GM19468 (cell line): ENCODE data around the gene ADIPOR2.
"Not testable (repeated sequence)": the region's sequence is repeated elsewhere in the genome, so short reads cannot be mapped to it uniquely, and the experiment has no call there.

Source experiments
- ATAC-seq: cut with Tn5 transposase; IDR thresholded peaks from one replicate; pipeline ENCODE4 v1.9.1; 2021; ENCODE audit warnings: mild to moderate bottlenecking, moderate library complexity, moderate number of reproducible peaks; ENCODE audit not compliant: unreplicated experiment; ENCODE audit errors: extremely low read depth

Gene ADIPOR2

DNA sequence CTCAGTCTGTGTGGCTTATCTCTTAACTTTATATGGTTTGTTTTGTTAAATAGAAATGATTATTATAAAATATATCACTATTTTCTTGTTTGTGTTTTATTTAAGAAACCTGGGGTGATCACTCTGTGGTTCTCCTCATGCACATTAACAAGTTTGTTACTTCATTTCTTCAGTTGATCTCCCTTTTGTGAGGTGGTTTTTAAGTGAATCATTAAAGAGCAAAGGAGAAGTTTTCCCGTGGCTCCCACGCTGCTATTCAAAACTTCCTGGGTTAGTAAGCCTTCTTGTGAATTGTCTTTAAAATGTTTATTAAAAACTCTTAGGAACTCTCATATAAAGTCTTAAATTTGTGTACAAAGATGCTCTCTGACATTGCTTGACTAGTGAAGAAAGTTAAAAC lies 11.8 kb downstream of the ADIPOR2 start:
- ATAC-seq = no peak

DNA sequence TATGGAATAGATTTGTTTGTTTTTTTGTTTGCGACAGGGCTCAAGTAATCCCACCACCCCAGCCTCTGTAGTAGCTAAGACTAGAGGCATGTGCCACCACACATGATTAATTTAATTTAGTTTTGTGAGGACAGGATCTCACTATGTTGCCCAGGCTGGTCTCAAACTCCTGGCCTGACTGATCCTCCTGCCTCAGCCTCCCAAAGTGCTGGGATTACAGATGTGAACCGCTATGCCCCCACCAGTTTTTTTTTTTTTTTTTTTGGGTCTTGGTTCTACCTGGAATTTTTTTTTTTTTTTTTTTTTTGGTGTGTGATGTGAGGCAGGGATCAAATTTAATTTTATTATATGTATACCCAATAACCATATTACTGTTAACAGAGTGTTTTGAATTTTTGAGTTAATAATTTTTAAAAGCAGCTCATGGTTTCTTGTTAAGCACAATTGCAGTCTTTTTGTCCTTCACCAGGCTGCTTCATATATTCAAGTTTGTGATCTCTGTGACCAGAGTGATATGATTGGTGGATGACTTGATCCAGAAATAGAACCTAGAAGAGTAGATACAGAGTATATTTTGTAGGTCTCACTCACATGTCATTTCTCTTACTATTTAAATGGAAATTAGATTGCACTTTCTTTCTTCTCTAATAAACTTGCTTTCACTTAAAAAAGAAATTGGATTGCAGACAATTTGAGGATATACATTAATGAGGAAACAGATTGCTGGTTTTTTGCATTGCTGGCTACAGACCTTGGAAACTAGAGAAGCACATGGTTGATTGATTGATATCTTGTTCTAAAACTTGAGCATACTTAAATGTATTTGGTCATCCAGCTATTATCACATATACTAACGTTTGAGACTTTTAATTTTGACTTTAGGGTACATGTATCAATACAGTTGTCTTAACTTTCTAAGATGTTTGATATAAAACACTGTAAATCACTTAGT lies 13.2 kb downstream of the ADIPOR2 start:
- no peak for ATAC-seq

DNA sequence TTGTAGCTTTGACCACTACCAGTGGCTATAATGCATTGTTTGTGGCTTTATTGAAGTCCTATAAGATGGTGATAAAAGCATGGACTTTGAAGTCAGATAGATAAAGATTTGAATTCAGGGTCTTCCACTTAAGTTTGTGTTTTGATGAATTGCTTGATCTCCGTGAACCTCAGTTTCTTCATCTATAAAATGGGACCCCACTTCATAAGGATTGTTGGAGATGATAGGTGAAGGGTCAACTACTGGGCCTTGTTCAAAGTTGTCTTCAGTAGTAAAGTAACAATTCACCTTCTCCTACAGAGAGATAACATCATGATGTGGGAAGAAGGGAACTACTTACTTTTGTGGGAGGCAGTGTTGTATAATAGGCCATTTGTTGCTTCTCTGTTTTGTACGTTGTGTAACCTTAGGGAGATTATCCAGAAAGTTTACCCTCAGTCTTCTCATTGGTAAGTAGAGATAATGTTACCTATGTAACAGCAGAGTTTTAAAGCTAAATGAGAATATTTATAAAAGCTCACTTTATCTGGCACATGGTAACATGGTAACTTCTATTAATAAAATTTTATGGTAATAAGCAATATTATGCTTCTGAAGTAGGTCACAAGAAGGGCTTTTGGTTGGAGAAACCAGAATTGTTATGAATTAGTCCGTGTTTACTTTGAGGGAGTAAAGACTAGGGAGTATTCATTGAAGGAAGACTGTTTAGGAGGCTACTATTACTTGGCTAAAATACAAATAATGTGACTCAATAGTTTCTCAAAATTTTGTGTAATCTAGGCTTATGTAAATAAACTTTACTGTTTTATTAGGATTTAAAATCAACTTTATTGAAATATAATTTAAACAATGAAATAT lies 15.1 kb downstream of the ADIPOR2 start:
- no peak for ATAC-seq

DNA sequence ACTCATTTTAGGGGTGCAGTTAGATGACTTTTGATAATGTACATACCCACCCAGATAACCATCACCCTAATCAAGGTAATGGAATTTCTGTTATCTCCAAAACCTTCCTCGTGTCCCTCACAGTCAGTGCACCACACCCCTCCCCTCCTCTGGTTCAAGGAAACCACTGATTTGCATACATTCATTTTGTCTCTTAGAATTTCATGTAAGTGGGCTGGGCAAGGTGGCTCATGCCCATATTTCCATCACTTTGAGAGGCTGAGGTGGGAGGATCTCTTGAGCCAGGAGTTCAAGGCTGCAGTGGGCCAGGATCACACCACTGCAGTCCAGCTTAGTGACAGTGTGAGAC lies 15.7 kb downstream of the ADIPOR2 start:
- no peak for ATAC-seq

DNA sequence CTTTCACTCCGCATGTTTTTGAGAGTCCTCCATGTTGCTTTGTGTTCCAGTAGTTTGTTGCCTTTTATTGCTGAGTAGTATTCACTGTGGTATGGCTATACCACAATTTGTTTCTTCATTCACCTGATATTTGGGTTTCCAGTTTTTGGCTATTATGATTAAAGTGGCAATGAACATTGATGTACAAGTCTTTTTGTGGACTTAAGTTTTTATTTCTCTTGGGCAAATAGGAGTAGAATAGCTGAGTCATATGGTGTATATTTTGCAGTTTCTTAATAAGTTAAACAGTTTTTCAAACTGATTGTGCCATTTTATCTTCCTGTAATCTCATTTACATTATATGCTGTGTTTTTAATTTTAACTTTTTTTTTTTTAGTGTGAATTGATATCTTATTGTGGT lies 16.2 kb downstream of the ADIPOR2 start:
- ATAC-seq = no peak

DNA sequence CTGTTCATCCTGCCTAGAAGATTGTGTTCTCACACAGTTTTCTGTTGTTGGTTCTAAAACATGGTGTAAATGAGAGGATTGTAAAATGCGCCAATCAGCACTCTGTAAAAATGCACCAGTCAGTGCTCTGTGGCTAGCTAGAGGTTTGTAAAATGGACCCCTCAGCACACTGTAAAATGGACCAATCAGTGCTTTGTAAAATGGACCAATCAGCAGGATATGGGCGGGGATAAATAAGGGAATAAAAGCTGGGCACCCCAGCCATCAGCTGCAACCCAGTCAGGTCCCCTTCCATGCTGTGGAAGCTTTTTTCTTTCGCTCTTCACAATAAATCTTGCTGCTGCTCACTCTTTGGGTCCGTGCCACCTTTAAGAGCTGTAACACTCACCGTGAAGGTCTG lies 19.1 kb downstream of the ADIPOR2 start:
- not testable (repeated sequence) for ATAC-seq

DNA sequence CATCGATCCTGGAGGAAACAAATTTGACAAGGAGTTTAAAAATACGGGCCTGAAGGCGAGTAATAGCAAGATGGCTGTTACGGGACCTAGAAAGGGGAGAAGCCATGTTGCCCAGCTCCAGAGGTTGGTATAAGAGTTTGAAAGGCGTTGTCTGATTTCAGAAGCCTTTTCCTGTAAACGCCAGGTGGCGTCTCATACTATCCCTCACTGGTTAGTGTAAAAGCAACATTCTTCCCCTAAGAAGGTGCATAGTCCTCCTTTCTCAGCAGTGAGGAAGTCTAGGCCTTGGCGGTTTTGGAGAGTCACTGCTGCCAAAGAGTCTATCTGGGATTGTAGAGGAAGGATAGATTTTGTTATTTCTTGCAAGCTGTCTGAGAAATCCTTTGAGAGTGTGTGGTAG lies 20.0 kb downstream of the ADIPOR2 start:
- not testable (repeated sequence) for ATAC-seq

DNA sequence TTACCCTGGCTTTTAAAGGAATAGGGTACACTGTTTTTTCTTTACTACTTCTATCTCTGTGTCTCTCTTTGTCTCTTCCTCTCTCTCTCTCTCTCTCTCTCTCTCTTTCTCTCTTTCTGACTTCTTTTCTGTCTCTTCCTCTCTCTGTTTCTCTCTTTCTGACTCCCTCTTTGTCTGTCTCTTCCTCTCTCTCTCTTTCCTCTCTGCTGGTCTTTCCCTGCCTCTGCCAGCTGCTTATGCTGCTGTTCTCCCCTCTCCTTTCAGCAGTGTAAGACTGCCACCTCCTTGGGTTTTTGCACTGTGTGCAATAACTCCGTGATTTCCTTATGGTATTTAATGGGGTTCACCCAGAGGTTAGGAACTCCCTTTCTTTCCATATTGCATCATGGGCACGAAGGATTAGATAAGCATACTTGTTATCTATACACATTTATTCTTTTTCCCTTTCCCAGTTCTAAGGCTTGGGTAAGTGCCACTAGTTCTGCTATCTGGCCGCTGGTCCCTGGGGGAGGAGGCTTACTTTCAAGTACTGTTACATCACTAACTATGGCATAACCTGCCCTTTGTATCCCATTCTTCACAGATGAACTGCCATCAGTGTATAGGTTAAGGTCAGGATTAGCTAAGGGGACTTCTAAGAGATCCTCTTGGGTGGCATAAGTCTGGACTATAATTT lies 20.8 kb downstream of the ADIPOR2 start:
- not testable (repeated sequence) for ATAC-seq

DNA sequence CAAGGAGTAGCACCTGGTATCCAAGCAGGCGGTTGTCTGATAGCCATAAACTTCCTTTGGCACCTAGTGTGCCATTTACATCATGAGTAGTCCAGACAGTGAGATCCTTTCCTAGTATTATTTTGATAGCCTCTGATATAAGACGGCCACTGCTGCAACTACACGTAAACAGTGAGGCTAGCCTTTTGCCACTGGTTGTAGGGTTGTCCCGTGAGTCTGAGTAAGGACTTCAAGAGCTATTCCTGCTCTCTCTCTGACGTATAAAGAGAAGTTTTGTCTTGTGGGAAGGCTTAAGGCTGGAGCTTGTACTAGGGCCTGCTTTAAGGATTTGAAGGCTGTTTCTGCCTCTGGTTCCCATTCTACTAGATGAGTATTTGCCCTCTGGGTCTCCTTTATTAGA lies 21.4 kb downstream of the ADIPOR2 start:
- not testable (repeated sequence) for ATAC-seq

DNA sequence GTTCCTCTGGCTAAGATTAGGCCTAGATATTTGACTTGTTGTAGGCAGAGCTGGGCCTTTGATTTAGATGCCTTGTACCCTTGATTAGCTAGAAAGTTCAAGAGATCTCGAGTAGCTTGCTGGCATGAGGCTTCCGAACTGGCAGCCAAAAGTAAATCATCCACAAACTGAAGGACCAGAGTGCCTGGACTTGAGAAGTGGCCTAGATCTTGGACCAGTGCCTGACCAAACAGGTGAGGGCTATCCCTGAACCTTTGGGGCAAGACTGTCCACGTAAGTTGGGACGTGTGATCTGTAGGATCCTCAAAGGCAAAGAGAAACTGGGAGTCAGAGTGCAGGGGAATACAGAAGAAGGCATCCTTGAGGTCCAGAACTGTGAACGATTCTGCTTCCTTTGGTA lies 22.0 kb downstream of the ADIPOR2 start:
- not testable (repeated sequence) for ATAC-seq

DNA sequence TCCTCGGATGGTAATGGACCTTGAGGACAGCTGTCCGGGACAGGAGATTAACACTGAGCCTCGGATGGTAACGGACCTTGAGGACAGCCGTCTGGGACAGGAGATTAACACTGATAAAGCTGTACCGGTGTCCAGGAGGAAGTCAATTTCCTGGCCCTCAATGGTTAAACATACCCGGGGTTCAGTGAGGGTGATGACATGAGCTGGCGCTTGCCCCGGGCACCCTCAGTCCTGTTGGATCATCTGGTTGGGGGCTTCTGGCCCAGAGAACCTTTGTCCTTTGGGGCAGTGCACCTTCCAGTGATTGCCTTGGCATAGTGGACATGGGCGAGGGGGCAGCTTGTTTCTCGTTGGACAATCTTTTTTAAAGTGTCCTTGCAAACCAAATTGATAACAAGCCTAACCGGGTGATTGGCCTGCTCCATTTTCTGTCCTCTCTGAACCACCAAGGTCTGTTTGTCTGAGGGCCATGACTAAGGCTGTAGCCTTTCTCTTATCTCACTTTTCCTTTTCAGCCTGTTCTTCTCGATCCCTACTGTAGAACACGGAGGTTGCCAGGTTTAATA lies 23.0 kb downstream of the ADIPOR2 start:
- not testable (repeated sequence) for ATAC-seq

DNA sequence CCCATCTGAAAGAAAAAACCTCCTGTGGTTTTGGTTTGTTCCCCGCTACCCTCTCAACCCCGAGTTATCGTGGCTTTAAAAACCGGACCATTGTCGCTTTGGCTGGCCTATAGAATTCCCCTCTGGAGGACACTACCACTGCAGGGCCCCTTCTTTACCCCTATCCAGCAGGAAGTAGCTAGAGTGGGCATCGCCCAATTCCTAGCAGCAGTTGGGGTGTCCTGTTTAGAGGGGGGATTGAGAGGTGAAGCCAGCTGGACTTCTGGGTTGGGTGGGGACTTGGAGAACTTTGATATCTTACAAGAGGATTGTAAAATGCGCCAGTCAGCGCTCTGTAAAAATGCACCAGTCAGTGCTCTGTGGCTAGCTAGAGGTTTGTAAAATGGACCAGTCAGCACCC lies 24.6 kb downstream of the ADIPOR2 start:
- not testable (repeated sequence) for ATAC-seq

DNA sequence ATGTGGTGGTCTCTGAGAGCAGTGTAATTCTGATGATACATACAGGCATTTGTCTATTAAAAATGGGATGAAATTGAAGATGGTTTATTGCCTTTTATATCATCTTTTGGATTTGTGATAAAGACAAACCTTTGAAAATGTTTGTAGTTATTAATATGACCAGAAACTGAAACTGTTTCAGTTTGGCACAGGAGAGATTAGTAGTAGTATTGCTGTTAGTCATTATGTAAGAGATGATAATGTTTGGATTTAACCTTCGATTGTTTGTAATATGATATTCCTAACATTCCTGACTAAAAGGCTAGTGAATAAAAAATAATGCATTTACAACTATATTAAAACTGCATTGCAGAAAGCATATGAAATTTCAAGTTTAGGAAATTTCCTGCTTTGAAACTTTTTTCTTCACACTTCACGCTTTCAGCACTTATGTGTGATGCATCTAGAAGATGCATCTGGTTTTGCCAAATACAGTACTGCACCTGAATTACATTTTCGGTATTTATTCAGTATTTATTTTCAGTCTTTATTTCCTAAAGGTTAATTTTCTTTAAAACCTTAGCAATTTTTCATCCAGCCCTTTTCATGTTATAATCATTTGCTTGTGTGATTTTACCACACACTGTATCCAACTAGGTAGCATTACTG lies 25.5 kb downstream of the ADIPOR2 start:
- no peak for ATAC-seq

DNA sequence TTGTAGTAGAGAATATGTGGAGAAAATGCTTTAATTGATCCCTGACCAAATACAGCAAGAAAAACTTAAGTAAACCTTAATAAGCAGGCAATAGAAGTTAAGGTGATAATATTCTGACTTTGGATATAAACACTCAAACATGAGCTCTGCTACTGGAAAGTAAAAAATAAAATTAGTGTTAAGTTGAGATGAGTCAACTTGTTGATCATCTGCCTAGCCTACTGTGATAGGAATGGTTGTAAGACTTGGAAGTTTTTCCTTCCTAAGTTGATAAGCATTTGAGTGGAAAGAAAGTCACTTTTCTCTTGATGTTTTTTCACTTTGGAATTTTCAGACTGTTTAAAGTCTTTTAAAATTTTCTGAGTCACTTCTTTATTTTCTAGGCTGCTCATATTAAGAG lies 26.0 kb downstream of the ADIPOR2 start:
- no peak for ATAC-seq

DNA sequence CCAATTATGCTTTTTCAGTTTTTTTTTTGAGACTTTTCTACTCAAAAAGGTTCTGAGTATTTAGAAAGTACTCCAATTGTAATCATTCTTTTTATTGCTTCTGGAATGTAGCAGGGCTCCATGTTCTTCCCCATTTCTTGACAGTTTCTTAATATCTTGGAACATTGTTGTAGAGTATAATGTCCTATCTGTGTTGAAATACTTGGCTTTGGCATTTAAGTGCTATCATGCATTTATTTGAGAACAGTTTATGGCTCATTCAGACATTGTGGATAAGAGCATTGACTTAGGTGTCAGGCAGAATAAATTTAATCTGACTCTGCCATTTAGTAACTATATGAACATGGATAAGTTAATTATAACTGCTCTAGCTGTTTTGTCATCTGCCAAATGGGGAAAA lies 28.3 kb downstream of the ADIPOR2 start:
- ATAC-seq = no peak

DNA sequence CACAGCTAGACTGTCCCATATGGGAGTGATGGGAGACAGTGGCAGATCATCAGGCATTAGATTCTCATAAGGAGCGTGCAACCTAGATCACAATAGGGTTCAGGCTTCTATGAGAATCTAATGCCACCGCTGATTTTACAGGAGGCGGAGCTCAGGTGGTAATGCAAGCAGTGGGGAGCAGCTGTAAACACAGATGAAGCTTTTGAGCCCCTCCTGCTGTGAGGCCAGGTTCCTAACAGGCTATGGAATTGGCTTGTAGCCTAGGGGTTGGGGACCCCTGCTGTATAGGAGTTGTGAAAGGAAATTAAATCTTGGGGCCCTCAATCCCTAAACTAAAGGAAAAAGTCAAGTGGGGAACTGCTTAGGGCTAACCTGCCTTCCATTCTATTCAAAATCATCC lies 29.6 kb downstream of the ADIPOR2 start:
- no peak for ATAC-seq

DNA sequence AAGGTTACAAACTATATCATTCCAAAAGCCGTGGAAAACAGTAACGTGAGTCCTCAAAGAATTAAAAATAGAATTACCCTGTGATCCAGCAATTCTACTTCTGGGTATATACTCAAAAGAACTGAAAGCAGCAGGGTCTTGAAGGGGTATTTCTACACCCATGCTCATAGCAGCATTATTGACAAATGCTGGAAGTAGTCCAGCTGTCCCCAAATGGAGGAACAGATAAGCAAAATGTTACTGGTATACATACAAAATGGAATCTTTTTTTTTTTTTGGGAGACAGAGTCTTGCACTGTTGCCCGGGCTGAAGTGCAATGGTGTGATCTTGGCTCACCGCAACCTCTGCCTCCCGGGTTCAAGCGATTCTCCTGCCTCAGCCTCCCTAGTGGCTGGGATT lies 32.9 kb downstream of the ADIPOR2 start:
- no peak for ATAC-seq

DNA sequence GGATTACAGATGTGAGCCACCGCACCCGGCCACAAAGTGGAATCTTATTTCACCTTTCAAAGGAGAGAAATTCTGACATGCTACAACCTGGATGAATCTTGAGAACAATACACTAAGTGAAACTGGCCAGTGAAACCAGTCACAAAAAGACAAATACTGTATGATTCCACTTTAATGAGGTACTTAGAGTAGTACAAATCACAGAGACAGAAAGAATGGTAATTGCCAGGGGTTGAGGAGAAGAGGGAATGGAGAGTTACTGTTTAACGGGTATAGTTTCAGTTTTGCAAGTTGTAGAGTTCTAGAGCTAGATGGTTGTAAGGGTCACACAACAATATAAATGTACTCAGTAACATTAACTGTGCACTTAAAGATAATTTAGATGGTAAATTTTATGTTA lies 33.4 kb downstream of the ADIPOR2 start:
- no peak for ATAC-seq

DNA sequence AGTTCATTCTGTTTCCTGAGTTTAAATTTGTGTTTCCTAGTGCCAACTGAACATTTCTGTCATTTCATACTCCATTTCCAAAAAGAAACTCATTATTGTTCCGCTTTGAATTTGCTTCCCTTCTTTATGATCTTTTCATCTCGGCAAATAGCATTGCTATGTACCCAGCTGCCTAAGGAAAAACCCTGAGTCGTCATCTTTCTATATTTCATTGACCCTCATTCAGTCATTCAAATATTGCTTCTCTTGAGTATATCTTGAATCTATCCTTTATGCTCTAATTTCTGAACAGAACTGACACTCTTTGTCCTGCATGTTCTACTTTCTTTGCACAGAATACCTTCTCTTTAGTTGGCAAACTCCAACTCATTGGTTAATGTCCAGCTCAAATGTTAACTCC lies 35.9 kb downstream of the ADIPOR2 start:
- no peak for ATAC-seq

DNA sequence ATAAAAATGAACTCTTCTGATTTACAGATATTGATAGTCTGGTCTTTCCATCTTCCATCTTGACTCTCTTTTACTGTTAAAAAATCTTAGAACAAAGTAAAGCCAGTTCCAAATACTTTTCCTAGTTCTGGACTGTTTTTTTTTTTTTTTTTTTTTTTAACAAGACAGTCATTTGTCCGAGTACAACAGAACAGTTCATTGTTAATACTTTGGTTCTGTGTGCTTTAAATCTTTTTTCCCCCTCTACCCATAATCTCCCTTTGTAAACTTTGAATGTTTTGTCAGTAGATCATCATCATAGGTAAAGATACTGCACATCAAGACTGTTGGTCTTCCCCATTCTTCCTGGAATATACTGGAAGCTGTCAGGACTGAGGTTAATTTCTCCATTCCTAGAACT lies 38.0 kb downstream of the ADIPOR2 start:
- ATAC-seq = no peak
